HG03460 (cell line): ENCODE data around the gene CRYBA2.
A peak's percentile ranks its signal among the peaks of the same experiment; 100 is the strongest.

Source experiments
- ATAC-seq: cut with Tn5 transposase; IDR thresholded peaks from one replicate; pipeline ENCODE4 v1.9.1; 2021; ENCODE audit not compliant: unreplicated experiment

CRYBA2 gene

GRCh38 chr2:218983263-218983933 is 9.8 kb downstream of the CRYBA2 start:
- no peak for ATAC-seq

- no peak for ATAC-seq
Observed at GRCh38 chr2:218982586-218983262, 10.5 kb downstream of the CRYBA2 start.

GRCh38 chr2:218981881-218982585 is 11.2 kb downstream of the CRYBA2 start:
- no peak for ATAC-seq

- ATAC-seq, result no peak
Observed at GRCh38 chr2:218981390-218981880, 11.8 kb downstream of the CRYBA2 start.

- ATAC-seq, result no peak
Observed at GRCh38 chr2:218980735-218981389, 12.4 kb downstream of the CRYBA2 start.

GRCh38 chr2:218979846-218980734 is 13.1 kb downstream of the CRYBA2 start:
- peak; percentile 82 for ATAC-seq

- ATAC-seq, result no peak
Observed at GRCh38 chr2:218975060-218975777, 18.0 kb downstream of the CRYBA2 start.

GRCh38 chr2:218970894-218971293 is 22.3 kb downstream of the CRYBA2 start:
- ATAC-seq, result no peak

- ATAC-seq, result no peak
Observed at GRCh38 chr2:218964041-218964771, 29.0 kb downstream of the CRYBA2 start.

- ATAC-seq, result no peak
Observed at GRCh38 chr2:218963601-218964000, 29.6 kb downstream of the CRYBA2 start.

- no peak for ATAC-seq
Observed at GRCh38 chr2:218962859-218963492, 30.2 kb downstream of the CRYBA2 start.

- no peak for ATAC-seq
Observed at GRCh38 chr2:218961651-218962570, 31.3 kb downstream of the CRYBA2 start.

- ATAC-seq, result no peak
Observed at GRCh38 chr2:218961229-218961628, 32.0 kb downstream of the CRYBA2 start.

GRCh38 chr2:218960309-218961165 is 32.7 kb downstream of the CRYBA2 start:
- no peak for ATAC-seq

- ATAC-seq, result no peak
Observed at GRCh38 chr2:218959761-218960308, 33.4 kb downstream of the CRYBA2 start.

- peak; percentile 99 for ATAC-seq
Observed at GRCh38 chr2:218959141-218959731, 34.0 kb downstream of the CRYBA2 start, which contains the start of gene CDK5R2. Gene CDK5R2 (plus strand): TSS chr2:218959666. CDS start chr2:218959821, 155 bp downstream.
